GM04504 (cell line): ENCODE results near the gene PNPLA5.

Source experiments
- DNase-seq: peaks from one replicate; pipeline ENCODE4 v3.0.0-alpha.2; 2012; ENCODE audit warnings: low read depth

PNPLA5 gene

DNA sequence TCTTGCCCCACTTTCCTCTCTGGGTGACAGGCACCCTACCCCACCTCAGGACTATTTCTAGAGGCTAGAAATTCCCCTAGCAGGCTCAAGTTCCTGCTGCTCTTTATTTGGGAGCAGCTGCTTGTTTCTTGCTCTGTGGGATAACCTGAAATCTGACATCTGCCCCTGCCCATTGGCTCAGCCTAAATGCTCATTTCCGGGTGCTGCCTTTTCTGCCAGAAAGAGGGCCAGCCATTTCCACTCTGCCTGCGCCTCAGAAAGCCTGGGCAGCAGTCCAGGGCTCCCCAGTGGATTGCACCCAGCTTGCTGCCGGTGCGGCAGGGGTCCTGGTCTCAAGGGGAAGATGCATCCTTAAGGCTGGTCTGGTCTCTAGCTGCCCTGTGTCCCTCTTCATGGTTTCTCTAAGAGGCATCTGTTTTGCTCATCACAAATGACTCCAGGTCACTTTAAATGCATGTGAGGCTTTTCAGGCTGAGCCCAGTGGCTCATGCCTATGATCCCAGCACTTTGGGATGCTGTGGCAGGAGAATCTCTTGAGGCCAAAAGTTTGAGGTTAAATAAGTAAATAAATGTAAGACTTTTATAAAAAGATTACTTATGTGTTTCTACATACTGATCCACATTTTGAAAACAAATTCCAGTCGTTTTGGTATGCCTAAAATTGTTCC lies 10.3 kb upstream of the PNPLA5 start:
- DNase-seq, result peak; percentile 69

DNA sequence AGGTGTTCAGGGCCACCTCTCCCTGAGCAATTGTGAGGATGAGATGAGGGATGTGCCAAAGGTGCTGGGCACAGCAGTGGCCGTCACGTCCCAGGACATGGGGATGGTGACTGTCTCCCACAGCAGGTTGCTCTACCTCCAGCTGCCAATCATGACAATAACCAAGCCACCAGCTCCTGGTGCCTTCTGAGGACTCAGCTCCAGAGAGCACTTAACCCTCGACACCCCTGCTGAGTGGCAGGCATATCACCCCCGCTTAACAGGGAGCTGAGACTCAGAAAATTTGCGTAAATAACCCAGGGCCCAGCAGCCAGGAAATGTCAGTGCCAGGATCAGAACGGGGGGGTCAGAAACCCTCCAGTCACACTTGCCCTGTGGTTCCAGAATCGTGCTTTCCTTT lies 8.4 kb upstream of the PNPLA5 start:
- no peak for DNase-seq

DNA sequence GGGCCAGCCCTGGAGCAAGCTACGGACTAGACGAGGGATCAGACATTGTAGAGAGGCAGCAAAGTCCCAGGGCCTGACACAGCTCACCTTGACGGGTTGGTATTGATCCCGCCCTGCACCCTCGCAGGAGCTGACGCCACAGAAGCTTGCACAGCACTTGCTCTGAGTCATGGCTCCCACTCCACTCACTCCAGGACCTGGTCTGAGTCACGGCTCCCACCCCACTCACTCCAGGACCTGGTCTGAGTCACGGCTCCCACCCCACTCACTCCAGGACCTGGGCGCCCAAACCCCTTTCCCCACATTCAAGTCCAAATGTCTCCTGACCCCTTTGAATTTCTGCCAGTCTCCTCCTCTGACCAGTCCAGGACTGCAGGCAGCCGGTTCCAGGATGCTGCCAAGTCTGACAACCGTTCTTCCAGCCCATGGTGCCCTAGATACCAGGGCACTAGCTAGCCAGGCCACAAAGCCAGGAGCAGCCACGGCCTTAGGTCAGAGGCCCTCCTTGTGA lies 6.0 kb upstream of the PNPLA5 start:
- DNase-seq, result no peak

GRCh38 chr22:43895986-43896645 lies 4.3 kb upstream of the PNPLA5 start:
- DNase-seq, result no peak

- no peak for DNase-seq
Measured at GRCh38 chr22:43894122-43894521, 2.3 kb upstream of the PNPLA5 start.

DNA sequence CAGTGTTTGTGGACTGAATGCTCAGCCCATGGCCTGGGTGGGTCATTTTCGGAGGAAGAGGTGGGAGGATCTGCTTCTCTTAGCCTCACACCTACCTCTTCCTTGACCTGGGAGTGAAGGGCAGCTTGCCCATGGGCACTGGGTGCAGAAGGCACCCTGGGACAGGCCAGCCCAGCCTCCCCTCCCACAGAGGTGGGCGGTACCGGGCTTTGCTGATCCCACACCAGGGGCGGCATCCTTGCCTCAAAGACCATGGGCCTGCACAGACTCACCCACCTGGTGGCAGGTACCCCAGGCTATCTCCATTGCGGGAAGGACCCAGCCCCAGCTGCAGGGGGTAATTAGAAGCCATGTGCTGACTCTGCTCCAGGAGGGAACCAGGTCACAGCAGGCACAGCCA lies 1.5 kb upstream of the PNPLA5 start:
- no peak for DNase-seq

- no peak for DNase-seq
Measured at GRCh38 chr22:43892183-43892894, 526 bp upstream of the PNPLA5 start.

- DNase-seq, result no peak
Measured at GRCh38 chr22:43890901-43891331, 897 bp downstream of the PNPLA5 start.

DNA sequence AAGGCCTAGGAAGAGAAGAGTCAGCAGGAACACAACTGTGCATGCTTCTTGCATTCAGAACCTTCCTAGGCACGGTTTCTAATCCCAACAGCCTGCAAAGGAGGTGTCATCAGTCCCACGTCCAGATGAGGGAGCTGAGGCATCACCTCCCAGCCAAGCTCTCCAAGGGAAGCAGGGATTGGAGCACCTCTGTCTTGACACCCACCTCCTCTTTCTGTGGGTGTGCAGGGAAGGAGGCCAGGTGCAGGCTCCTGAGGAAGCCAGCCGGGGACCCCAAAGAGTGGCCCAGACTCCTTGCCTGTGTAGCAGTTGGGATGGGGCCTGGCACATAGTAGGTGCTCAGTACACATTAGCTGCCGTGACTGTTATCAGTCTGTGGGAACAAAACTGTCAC lies 2.0 kb downstream of the PNPLA5 start:
- DNase-seq, result no peak

GRCh38 chr22:43889201-43889859 lies 2.5 kb downstream of the PNPLA5 start:
- DNase-seq, result no peak

DNA sequence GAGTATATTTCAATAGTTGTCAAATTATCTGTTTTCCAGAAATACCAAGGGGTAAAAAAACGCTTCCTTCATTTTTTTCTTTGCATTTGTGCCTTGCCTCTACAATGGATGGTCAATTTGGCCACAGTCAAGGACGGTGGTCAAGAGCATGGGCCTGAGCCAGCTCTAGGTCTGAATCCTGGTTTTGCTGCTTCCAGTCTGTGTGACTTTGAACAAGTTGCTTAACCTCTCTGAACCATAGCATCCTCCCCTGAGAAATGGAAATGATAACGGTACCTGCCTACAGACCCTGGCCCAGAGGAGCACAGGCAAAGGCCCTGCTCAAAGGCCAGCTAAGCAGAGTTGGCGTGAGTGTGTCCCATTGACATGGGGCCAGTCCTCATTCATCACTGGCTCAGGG lies 3.1 kb downstream of the PNPLA5 start:
- no peak for DNase-seq

DNA sequence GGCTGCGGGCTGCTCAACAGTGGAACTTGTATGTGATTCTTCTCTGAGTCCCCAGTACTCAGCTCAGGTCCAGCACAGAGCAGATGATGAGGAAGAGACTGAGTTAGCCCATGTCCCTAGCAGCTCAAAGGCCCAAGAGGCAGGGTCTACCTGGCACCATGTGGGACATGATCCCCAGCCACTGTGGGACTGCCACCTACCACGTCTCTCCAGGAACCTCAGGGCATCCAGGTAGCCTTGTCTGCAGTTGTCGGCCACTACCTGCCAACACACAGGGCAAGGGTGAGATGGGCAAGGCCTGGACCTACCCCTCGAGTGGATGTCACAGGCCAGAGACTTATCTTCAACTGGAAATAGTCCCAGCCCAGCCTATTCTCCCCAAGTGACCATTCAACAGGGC lies 4.4 kb downstream of the PNPLA5 start:
- no peak for DNase-seq

- DNase-seq, result no peak
Measured at GRCh38 chr22:43886231-43886630, 5.6 kb downstream of the PNPLA5 start.

DNA sequence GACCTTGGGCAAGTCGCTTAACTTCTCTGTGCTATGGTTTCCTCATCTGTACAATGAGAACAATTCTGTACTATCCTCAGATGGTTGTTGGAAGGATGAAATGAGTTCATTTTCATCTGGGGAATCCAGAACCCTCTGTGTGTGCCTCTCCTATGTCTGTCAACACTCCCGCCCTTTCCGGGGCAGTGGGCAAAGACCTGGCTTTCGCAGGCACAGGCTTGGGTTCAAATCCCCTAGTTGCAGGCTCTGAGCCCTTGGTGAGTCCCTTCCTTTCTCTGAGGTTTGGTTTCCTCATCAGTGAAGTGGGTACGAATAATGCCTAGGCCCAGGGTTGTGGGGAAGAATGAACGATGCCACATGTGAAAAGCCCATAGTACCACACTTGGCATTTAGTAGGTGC lies 6.0 kb downstream of the PNPLA5 start:
- no peak for DNase-seq

DNA sequence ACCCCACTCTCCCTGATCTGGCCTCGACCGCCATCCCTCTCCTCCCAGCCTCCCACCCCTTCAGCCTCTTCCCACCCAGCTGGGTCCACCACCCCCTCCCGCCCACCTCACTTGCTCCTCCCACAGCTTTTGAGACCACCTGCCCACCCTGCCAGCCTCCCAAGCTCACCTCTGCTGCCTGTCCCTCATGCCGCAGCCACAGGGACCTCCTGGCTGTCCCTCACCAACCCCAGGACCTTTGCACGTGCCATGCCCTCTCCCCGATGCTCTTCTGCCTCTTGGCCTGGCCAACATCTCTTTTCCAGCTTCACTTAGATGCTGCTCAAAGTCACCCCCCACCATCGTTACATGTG lies 6.5 kb downstream of the PNPLA5 start:
- no peak for DNase-seq

DNA sequence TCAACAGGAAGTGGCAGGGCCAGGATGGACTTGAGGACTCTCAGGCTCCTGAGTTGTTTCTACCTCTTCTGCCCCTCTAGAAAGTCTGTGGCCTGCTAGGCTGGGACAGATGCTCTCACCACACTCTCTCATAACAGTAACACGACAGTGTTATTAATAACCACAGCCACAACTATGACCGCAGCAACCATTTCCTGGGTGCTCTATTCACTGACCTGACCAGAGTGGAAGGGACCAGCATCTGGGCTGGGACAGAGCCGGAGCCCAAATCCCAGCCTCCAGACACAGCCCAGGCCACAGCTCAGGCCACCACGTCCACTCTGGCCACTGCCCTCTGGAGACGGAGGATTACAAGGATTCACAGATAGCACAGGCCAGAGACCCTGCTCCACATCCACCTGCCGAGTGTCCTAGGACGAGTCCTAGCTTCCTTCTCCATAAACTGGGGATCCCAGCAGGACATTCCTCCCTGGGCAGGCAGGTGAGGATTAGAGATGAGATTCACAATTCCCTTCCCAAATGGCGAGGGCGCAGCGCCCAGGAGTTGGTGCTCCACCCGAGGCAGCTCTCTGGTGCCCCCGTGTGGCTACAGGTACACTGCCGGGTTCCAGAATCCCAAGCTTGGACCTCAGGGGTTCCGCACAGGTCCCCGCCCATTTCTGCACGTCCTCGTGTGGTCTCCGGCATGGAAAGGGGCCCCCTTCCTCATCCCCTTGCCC lies 7.1 kb downstream of the PNPLA5 start:
- no peak for DNase-seq

DNA sequence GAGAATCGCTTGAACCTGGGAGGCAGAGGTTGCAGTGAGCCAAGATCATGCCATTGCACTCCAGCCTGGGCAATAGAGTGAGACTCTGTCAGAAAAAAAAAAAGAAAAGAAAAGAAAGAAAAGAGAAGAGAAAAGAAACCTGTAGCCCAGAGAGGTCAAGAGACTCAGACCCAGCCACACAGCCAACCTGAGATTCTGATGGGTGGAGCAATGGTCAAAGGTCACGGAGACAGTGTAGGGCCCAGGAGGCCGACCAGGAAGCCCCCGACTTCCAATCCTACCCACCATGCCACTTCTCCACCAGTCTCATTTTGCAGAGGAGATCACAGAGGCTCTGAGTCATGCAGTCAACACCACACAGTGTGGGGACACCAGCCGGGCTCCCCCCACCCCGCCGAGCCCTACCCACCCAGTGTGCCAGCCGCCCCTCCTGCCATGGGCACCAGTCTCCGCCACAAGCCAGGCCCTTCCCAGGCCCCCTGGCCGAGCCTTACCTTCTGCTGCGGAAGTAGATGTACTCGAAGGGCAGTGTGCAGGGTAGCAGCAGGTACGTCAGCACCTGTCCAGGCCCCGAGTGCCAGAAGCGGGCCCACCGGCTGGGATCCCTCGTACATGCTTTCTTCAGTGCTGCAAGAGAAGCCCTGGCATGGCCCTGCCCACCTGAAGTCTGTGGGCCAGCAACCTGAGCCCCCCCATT lies 7.9 kb downstream of the PNPLA5 start:
- no peak for DNase-seq

DNA sequence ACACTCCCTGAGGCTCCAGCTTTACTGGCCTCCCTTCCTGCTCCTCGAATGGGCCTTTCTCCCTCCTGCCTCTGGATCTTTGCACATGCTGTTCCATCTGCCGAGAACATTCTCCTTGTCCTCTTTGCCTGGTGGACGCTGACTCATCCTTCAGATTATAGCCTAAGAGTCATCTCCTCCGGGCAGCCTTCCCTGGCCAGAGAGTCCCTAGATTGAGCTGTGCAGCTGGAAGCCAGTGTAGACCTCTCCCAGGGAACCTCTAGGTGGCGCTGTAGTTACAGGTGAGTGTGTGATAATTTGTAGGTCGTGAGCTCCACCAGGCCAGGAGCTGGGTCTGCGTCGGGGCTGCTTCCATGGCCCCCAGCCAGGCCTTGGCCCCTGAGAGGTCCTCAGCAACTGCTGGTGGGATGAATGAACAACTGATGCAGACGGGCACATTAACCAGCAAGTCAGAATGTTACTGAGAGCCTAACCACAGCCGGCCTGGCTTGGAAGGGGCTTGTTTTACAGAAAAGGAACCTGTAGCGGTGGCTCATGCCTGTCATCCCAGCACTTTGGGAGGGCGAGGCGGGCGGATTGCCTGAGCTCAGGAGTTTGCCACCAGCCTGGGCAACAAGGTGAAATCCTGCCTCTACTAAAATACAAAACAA lies 8.7 kb downstream of the PNPLA5 start:
- no peak for DNase-seq

DNA sequence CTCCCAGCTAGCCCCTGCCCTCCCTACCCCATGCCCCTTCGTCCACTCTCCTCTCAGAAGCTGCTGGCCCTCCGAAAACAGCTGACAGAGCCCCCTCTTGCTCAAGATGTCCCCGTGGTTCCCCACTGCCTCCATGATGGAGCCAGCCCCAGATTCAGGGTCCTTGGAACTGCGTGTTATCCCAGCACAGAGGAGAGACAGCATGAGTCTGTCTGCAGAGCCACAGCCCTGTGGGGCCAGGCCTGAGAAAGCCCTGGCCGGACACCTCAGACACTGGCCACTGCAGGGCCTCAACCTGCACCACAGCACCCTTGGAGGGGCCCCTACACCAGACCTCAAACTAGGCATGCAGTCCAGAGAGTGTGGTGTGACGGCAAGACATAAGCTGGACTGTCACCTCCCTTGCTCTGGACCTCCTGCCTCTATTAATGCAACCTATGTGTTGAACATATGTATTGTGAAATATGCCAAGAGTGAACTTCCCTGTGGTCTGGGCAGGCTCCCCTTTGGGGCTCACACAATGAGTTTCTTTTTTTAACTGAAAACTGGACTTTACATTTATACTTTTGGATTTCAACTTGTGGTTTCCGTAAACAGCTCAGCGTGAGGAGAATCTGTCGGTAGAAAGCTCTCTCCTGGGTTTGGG lies 9.6 kb downstream of the PNPLA5 start:
- no peak for DNase-seq
